WERI-Rb-1 (cell line): Measurements from ENCODE around the gene DENND1A.

Experiments used
- DNase-seq: peaks from one replicate; pipeline ENCODE4 v3.0.0-alpha.2; 2020
- H3K27ac ChIP-seq: fragments of 250-450 bp; sonication (Bioruptor Pico); 2 replicates; pipeline ENCODE4 v1.5.1; 2020; ENCODE audit warnings: mild to moderate bottlenecking, moderate library complexity
- H3K27me3 ChIP-seq: fragments of 250-450 bp; sonication (Bioruptor Pico); 2 replicates; pipeline ENCODE4 v1.5.1; 2021; ENCODE audit warnings: mild to moderate bottlenecking, low read depth, moderate library complexity; ENCODE audit not compliant: insufficient read depth, severe bottlenecking
- H3K36me3 ChIP-seq: fragments of 250-450 bp; sonication (Bioruptor Pico); 2 replicates; pipeline ENCODE4 v1.5.1; 2020; ENCODE audit warnings: mild to moderate bottlenecking, moderate library complexity
- H3K4me3 ChIP-seq: 2 replicates; pipeline ENCODE4 v1.5.1; 2011; ENCODE audit warnings: low read depth, mild to moderate bottlenecking, control low read depth, low read length
- H3K9me3 ChIP-seq: fragments of 250-450 bp; sonication (Bioruptor Pico); 2 replicates; pipeline ENCODE4 v1.5.1; 2021; ENCODE audit warnings: mild to moderate bottlenecking, moderate library complexity; ENCODE audit not compliant: severe bottlenecking
- CTCF ChIP-seq: IDR thresholded peaks from 2 replicates; pipeline ENCODE4 v1.5.1; 2011; ENCODE audit warnings: low read depth, mild to moderate bottlenecking, control low read depth, inconsistent platforms, low read length

DENND1A gene

GRCh38 chr9:123954518-123955280 lies 24.8 kb upstream of the DENND1A start:
- DNase-seq: no peak
- no peak for TF ChIP-seq CTCF
- Histone ChIP-seq H3K9me3 (no peaks in the 10 kb centered on the region), H3K4me3 (no peak overlapping the region), H3K27ac (no peak overlapping the region), H3K36me3 (no peaks in the 10 kb centered on the region), H3K27me3 (no peaks in the 10 kb centered on the region)

- H3K27me3 ChIP-seq: no peaks in the 10 kb centered on the region
- no peak overlapping the region for H3K4me3 ChIP-seq
- H3K9me3 ChIP-seq: no peaks in the 10 kb centered on the region
- DNase-seq: no peak
- no peak for TF ChIP-seq CTCF
- H3K27ac ChIP-seq: no peak overlapping the region
- H3K36me3 ChIP-seq: no peaks in the 10 kb centered on the region
Observed at GRCh38 chr9:123952641-123953495, 22.9 kb upstream of the DENND1A start.

- Histone ChIP-seq H3K9me3 (no peaks in the 10 kb centered on the region), H3K36me3 (no peaks in the 10 kb centered on the region), H3K4me3 (no peak overlapping the region), H3K27me3 (no peaks in the 10 kb centered on the region), H3K27ac (no peak overlapping the region)
- DNase-seq: no peak
- no peak for TF ChIP-seq CTCF
Observed at GRCh38 chr9:123948286-123948685, 18.4 kb upstream of the DENND1A start.

GRCh38 chr9:123947326-123947725 lies 17.4 kb upstream of the DENND1A start:
- Histone ChIP-seq H3K9me3 (no peaks in the 10 kb centered on the region), H3K4me3 (no peak overlapping the region), H3K36me3 (no peaks in the 10 kb centered on the region), H3K27ac (no peak overlapping the region), H3K27me3 (no peaks in the 10 kb centered on the region)
- TF ChIP-seq CTCF: no peak
- no peak for DNase-seq

GRCh38 chr9:123946101-123946821 lies 16.3 kb upstream of the DENND1A start:
- Histone ChIP-seq H3K27me3 (no peaks in the 10 kb centered on the region), H3K4me3 (no peak overlapping the region), H3K36me3 (no peaks in the 10 kb centered on the region), H3K9me3 (no peaks in the 10 kb centered on the region), H3K27ac (no peak overlapping the region)
- no peak for DNase-seq
- no peak for TF ChIP-seq CTCF
